Endothelial cell of umbilical vein (primary cell): ENCODE measurements around the gene SERPIND1. TPM values are rescaled to one million over a fixed set of nuclear protein-coding genes. Genes with fewer than 3 reads are reported as not detected.

Source experiments
- polyA plus RNA-seq, 4 experiments: library from polyadenylated mRNA; depleted of rRNA in 3 of 4; stranded (reverse) in 3 of 4; unstranded in 1 of 4; fragments of >200 nt; gene quantifications; 2 replicates each; pipeline versions ENCODE4 v1.2.1 to v1.2.3, GENCODE V29; 2011 to 2012; ENCODE audit warnings: missing spikeins in 1 of 4
- total RNA-seq: library from RNA; stranded (reverse); gene quantifications from 2 replicates; pipeline ENCODE4 v1.2.3, GENCODE V29; 2021

SERPIND1 gene
- total and polyA plus RNA-seq, 2 donors (not counting 3 experiments of a cell fraction or from before 2014, with no cell fraction given), result 0.94 to 1.8 TPM

Other genes starting within 250 kb of the SERPIND1 start
- 51.4 and 56.4 TPM in 2 replicates for gene PI4KA, start 84.7 kb downstream of the SERPIND1 start, total RNA-seq
- 28.9 and 30.1 TPM in 2 replicates for gene PI4KA, start 84.7 kb downstream of the SERPIND1 start, polyA plus RNA-seq
- 26.7 and 27.0 TPM in 2 replicates for gene SNAP29, start 84.9 kb downstream of the SERPIND1 start, total RNA-seq
- 16.2 and 16.4 TPM in 2 replicates for gene SNAP29, start 84.9 kb downstream of the SERPIND1 start, polyA plus RNA-seq
- 47.1 and 50.6 TPM in 2 replicates for gene CRKL, start 143.3 kb downstream of the SERPIND1 start, total RNA-seq
- gene CRKL, start 143.3 kb downstream of the SERPIND1 start, polyA plus RNA-seq, result 15.4 and 18.0 TPM in 2 replicates
- not detected in 2 replicates for gene AIFM3, start 193.1 kb downstream of the SERPIND1 start, total RNA-seq
- 0.11 and 0.15 TPM in 2 replicates for gene AIFM3, start 193.1 kb downstream of the SERPIND1 start, polyA plus RNA-seq
- gene LZTR1, start 208.2 kb downstream of the SERPIND1 start, total RNA-seq, result 60.1 and 86.8 TPM in 2 replicates
- 56.6 and 60.7 TPM in 2 replicates for gene LZTR1, start 208.2 kb downstream of the SERPIND1 start, polyA plus RNA-seq
- gene THAP7, start 228.0 kb downstream of the SERPIND1 start, total RNA-seq, result 13.5 and 14.9 TPM in 2 replicates
- 24.4 and 33.0 TPM in 2 replicates for gene THAP7, start 228.0 kb downstream of the SERPIND1 start, polyA plus RNA-seq
- gene P2RX6, start 241.1 kb downstream of the SERPIND1 start, total RNA-seq, result not detected in 2 replicates
- 0.06 TPM in 1 of 2 replicates, not detected in the other for gene P2RX6, start 241.1 kb downstream of the SERPIND1 start, polyA plus RNA-seq